Stimulated activated CD8-positive, alpha-beta memory T cell treated with anti-CD3 and anti-CD28 coated beads, Interleukin-15, amount 100 ng/mL, for 4 hours (primary cell): ENCODE measurements around the gene LY6G6C.

Experiments used
- DNase-seq, 2 donors: peaks; one replicate each; pipeline ENCODE4 v3.0.0-alpha.2; 2020; ENCODE audit warnings: low read depth in 2 of 2

LY6G6C gene

DNA sequence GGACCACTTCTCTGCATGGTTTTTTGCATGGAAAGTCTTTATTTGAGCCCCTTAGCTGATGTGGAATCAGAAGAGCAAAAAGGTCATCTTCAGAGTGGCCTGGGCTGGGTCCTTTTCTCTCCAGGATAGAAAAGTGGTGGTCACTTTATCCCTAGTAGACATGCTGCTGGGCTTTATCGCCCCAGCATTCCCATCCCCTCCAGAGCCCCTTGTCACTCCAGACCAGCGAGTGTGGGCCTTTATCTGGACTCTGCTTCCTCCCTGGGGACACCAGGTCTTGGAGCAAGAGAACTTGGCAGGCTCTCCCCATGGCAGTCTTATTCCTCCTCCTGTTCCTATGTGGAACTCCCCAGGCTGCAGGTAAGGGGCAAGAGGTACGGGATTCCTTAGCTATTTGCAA lies 14.9 kb downstream of the LY6G6C start, which contains the start of gene LY6G6F:
Gene LY6G6F, plus strand, starts transcription at position 268 of the 400 bp plus-strand sequence. Its CDS starts 41 bp downstream, at position 309.
- DNase-seq = no peak

DNA sequence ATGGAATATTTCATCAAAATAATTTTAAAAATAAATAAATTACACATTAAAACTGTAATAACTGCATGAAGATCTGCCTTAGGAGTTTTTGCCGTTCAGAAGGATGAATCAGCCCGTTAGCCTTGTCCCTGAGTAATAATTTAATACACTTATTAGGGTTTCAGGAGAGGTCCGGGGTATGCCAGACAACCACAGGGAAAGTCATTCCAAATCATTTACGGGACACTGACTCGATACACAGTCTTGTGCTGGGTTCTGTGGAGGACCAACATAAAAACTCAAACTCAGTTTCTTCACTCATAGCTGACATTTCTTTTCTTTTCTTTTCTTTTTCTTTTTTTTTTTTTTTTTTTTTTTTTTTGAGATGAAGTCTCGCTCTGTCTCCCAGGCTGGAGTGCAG lies 15.6 kb downstream of the LY6G6C start:
- DNase-seq = no peak

DNA sequence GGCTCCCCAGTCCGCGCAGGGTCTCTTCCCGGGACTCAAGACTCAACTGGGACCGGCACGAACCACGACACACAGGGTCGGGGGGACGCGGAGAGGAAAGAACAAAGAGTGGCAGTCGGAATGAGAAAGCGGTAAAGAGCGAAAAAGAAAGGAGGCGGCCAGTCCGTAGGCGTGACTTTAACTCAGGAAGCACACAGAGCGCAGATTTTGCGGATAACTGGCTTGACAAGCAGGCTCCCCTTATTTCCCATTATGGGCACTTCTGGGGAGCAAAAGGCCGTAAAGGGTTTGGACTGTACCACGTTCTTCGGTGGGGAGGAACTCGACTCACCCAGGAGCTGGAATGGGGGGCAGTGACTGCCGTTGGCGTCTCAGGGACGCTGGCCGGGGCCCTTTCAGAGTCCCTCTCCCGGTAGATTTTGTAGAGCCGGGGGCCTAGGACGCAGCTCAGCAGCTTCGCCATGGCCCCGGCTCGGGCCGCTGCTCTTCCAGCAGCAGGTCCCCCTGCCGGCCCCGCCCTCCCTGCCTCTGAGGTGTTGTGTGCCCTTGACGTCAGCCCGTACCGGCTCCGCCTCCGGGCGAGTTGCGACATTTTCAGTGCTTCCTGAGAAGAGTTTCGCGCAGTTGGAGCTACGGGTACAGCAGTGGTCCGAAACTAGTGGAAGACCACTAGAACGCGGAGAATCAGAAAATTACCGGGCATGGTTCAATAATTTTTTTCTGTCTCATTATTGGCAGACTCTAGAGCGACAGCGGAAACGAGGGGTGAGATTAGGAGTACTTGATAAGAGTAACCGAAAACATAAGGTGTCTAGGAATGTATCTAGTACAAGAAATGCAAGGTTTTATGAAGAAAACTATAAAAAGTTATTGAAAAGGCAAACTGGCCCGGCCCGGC lies 18.5 kb downstream of the LY6G6C start, which contains the start of gene ABHD16A:
Gene ABHD16A, minus strand, starts transcription at position 506 of the 898 bp plus-strand sequence. Its CDS starts 43 bp downstream, at position 463.
- peak; percentile 93 for DNase-seq

DNA sequence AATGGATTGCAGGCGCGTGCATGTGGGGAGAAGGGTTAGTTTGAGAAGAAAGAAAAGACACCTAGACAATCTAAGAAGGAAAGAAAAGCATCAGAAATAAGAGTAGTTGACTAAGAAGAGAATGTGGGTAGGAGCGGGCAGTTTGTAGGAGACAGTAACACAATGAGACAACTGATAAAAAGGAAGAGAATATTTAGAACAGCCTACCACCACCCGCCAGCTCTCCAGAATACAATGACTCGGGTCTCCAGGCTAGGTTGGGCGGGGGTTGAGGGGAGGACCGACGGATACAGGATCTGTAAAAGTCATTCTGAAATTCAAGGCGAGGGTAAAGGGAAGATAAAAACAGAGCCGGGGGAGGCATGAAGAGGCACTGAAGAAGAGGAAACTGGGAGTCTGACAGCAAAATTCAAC lies 19.1 kb downstream of the LY6G6C start:
- DNase-seq = no peak

DNA sequence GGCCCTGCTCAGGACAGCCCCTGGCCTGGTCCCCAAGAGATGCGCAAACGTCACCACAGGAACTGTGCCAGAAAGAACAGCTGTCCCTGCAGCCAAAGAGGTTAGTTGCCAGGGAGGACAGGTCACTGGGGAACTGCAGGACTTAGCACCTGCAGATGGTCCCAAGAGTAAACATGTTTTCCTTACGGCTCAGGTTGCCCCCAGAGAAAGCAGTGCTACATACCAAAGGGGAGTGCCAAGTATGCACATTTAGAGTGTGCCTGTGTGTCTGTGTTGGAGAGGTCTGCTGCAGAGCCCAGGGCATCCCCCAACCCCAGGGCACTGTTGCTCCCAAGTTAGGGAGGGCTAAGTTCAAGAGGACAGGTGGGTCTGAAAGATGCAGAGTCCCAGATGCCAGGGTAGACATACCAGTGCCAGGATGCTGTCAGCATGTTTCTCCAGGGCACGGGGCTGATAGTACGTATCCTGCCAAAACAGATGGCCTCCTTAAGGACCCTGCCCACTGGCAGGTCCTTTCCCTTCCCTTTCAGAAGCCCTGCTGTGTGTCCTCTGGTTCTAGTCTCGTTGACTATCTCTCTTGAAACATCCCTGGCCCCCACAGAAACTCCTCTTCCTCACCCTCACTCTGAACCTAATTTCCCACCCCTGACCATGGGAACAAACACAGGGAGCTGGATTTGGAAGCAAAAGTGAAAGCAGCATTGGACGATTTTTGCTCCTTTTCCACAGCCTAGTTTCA lies 19.7 kb downstream of the LY6G6C start:
- DNase-seq = no peak

DNA sequence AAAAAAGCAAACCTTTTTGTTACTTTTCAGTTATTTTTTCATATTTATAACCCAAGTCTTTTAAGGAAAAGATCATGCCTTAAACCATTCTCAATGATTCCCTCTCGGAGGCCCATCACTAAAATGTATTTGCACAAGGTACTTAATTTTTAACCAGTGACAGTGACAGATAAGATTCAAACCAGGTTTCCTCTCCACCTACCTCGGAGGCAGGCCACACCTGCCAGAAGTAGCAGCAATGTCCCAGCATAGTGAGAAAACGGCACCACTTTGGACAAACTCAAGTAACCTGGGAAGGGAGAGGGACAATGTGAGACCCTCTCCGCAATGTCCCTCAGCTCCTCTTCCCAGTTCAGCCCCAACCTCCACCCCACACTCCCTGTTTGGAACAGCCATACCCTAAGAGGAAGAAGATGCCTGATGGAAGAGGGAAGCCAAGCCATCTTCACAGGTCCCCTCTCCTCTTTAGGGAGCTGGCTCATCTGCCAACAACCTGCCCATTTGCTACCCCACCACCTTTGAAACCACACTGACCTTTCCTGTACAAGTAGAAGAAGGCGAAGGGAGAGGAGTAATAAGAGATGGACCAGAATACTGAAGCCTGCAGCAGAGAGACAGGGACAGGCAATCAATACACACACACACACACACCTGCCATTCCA lies 20.7 kb downstream of the LY6G6C start:
- DNase-seq = no peak

DNA sequence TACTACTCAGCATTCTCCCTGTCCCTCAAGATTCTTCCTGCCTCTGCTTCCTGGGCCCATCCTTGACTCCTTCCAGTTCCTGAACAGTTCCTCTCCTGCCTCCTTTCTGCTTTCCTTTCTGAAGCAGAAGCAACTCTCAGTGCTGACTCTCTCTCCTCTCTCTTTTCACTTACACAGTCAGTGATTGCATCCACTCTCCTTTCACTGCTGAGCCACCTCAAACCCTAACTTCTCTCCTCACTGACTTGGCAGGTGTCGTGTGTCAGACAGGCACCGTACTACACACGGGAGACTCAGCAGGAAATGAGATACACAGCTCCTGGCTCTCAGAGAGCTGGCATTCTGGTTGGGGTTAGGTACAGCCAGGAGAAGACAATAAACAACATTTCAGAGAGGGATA lies 24.0 kb downstream of the LY6G6C start:
- no peak for DNase-seq

DNA sequence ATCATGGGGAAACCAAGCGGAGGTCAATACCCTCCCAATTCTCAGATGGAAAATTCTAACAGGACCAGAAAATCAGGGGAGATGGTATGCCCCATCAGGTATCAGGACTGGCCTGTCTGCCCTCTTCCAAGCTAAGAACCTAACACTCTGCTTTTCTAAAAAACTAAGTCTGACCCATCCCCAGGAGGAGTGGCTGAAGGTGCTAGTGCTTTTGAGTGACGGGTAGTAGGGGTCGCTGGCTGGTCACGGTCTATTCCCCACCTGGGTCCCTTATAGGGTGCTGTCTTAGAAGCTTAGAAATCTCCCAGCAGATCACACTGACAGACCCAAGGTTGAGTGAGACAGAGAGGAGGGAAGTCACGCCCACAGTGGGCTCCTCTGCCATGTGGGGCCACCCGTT lies 28.0 kb downstream of the LY6G6C start:
- no peak for DNase-seq

DNA sequence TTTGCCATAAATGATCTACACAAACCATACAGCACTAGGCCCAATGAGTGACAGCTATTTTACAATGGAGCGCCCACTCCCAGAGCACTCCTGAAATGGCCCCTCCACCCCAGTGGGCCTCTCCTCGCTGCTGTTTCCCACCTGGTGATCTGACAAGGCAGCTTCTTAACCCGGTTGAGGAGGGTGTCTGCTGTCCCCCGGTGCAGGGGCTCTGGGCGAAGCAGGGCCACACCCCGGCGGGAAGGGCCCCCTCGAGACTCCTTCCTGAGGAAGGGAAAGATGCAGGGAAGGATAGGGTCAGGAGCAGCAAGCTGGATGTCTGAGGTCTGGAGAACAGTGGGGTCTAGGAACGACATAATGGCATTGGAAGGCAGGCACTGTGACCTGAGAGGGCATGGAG lies 28.7 kb downstream of the LY6G6C start:
- DNase-seq = no peak

DNA sequence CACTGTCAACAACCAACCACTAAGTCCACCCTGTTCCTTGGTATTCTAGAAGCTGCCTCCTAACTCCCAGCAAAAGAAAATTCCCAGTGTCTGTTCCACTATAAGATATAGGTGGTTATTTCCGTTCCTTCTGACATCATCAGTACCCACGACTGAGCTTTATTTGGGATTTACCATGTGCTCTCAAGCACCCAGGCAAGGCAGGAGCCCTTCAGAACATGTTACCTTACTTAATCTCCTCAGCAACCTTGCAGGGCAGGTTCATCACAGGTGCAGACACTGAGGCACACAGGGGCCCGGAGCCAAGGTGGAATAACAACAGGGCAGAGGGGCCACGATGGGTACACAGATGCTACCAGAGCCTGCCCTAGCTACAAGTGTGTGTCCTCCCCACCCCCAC lies 29.2 kb downstream of the LY6G6C start:
- no peak for DNase-seq

DNA sequence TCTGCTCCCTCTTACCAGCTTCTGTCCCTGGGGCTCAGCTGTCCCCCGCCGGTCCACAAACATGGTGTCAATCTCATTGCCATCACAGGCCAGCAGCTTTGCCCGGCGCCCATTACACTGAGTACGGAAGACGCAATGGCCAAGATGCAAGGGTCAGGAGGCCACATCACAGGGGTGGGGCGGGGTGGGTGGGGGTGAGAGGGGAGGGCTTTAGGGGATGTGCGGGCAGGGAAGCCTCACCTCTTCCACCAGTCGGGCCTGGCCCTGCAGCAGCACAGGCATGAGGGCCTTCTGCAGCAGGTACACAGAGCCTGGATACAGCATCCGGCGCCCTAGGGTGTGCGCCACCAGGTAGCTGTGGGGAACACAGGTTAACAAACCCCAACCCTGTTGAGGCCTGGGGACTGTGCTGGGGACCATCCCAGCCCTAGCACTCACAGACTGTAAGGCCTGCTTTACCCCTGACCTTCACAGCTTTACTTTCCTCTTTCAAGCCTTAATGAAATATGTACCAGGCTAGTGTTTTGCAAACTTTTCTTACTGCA lies 29.9 kb downstream of the LY6G6C start:
- DNase-seq = no peak

DNA sequence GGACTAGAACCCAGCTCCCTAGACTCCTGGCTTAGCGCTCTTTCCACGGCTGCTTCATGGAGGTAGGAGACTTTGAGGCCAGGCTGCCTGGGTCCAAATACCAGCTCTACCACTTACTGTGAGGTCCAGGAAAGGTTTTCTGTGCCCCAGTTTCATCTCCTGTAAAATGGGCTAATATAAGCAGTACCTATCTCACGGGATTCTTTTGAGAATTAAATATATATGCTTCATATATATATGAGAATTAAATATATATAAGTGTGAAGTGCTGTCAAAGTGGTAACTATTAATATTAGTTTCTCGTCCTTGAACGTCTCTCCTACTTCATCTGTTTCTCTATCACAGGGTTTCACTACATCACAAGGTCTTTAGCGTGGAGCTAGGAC lies 30.5 kb downstream of the LY6G6C start:
- no peak for DNase-seq

DNA sequence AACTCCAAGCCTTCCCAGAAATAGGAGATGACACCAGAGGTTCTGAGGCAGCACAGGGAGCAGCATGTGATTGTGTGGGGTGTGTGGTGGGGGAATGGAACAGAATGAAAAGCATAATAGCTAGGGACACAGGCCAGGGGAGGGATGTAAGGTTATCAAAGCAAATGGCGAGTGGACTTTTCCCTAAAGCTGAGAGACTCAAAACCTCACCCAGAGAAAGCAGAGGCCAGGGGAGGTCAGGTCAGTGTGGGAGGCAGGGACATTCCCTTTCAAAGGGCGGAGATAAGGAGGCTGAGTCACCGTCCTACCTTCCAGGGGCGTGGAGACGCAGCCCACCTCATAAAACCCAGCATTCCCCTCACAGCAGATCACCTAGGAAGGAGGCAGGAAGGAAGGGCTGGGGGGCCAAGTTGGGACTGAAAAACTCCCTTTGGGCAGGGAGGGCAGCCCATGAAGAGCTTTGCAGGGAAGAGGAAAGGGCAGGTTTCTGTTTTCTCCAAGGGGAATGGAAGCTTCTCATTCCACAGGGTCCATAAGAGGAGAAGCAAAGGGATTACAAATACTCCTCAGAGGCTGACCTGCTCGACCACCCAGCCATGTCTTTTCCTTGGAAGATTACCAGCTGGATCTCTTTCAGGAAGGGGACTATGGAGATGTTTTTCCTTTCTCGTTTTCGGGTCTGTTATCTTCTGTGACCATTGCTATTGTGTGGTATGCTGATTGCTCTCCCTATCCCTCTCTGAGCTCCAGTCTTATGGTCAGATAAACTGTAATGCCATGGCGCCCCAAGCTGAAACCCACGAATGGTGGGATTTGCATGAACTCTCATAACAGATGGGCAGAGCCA lies 31.1 kb downstream of the LY6G6C start:
- no peak for DNase-seq

DNA sequence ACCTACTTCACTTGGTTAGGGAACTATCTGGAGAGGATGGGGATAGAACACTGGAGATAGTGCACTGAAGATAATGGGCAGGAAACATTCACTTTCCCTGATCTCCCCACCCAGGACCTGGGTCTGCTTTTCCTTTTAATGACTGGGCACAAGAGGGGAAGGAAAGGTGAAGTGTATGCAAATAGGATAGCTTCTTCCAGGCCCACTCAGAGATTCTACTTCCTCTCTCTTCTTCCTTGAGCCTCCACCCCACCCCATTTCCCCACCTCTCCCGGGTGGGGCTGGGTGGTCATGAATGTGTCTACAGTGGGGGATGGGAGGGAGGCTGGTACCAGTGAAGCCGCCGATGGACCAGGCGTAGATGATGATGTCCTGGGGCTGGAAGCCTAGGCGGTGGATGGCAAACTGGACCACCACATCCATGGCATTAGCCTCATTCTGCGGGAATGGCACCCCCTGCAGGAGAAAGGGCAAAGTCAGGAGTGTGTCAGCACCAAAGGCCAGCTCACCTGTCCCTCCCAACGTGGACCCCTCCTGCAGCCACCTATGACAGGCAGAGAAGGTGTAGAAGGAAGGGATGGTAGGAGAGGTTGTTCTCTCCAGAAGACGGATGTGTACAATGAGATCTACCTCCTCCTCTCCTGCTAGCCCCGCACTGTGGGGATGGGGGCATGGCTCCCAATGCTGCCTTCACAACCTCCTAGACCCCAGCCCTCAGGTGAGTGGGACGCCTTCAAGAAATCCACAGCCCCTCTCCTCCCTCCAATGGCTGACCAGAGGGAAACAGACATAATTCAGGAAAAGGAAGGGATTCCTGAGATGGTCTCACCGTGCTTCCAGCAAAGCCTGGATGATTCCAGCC lies 32.1 kb downstream of the LY6G6C start:
- no peak for DNase-seq

DNA sequence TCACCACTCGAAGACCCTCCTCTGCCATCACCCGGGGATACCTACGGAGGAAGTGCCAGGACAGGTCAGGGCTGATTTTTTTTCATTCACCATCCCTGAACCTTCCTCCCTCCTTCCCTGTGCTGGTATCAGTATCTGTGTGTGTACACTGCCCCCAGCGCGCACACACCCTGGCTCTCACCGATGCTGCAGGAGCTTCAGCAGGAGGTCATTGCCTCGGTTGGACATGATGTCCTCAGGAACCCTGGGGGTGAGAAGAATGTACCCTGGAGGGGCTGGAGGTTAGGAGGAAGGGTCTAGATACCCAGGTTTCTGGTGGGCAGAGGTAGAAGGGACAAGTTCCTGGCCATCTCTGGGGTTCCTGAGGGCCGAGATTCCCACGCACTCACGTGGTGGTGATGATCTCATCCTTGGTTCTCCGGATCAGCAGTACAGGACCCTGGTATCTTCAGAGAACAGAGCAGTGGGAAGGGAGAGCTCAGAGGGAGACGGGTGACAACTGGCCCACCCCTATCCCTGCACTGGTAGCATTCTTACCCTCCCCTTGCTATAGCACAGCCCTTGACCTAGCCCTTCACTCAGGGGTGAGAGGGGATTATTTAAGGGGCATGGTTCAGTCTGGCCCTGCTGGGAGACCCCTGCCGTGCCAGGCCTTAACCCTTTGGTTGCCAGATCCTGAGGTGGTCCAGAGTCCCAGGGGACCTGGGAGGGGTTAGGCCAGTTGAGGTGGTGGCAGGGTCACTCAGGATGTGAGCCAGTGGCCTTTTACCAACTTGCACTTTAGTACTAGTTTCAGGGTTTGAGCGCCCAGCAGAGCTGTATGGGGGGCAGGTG lies 33.5 kb downstream of the LY6G6C start:
- DNase-seq = no peak

DNA sequence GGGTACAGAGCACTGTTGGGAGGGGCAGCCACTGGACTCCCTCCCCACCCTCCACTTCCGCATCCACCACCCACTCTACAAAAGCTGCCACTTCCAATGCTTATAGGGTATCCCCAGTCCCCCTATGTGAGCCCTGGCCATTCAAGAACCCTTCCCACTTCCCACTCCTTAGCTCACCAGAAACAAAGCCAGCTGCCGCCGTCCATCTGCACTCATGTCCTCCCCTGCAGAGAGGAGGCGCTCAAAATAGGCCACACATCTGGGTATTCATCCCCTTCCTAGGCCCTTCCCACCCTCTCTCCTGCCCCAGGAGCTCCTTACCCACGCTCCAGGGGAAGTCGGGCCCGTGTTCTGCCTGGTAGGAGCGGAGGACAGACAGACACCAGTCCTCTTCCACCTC lies 34.2 kb downstream of the LY6G6C start:
- DNase-seq = no peak

DNA sequence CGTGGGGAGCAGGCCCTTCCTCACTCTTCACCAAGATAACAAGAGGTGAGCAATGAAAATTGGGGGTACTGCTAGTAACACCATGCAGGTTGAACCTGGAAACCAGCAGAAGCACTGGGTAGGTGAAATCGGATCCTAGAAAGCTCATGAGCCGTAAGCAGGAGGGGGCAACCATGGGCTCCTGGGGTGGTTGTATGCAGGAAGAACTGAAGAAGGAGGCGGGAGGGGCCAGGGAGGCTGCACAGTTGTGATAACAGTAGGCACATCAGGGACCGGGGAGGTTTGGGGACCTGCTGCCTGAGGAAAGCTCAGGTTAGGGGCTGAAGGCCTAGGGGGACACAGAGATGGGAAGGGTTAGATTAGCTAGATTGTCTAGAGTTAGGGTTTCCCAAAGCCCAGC lies 35.1 kb downstream of the LY6G6C start:
- DNase-seq = no peak

DNA sequence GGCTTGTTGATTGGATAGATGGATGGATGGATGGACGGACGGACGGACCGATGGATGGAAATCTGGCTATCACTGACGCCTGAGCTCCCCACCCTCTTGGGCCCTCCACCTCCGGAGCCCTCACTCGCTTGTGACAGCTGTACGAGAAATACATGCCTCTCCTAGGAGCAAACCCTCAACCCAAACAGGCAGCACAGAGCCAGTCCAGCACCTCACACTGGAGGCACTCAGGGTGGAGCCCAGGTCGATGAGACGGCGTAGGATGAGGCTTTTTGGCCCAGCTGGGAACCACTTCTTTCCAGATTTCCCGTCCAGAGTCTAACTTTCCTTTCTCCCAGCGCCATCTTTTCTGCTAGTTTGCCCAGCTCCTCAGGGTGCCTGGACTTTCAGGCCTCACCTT lies 38.0 kb downstream of the LY6G6C start:
- no peak for DNase-seq

DNA sequence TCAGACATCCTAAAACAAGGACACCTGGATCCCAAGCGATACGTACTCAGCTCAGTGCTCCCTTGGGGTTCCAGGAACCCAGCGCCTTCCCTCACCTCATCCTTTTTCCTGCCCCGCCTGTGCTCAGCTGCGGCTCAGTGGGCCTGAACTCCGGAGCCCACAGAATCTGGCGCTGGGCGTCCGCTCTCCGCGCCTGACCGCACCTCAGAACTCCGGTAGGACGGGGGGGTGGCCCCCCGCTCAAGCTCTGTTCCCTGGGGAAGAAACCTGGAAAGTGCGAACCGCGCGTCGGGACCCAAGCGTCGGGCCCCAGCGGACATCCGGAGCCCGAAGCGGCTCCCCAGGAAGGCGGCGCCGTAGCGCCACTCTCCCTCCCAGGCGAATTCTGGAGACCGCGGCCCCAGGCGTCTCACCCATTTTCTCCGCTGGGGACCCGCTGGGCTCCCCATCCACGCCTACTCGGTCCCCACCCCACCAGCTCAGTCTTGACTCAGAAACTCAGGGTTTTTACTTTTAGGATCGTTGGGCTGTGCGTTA lies 40.3 kb downstream of the LY6G6C start:
- DNase-seq = peak in 1 of 2 donors; percentile 17
